COLO668 (cell line): ENCODE measurements around the gene ARL3.
"Not testable (repeated sequence)": the region's sequence is repeated elsewhere in the genome, so short reads cannot be mapped to it uniquely, and the experiment has no call there.

Experiments used
- DNase-seq: peaks from one replicate; lab custom pipeline; 2025; ENCODE audit not compliant: unreplicated experiment; lab: John Stamatoyannopoulos, UW

The ARL3 gene

GRCh38 chr10:102705531-102705930 is 8.7 kb downstream of the ARL3 start:
- no peak for DNase-seq

GRCh38 chr10:102704915-102705314 is 9.3 kb downstream of the ARL3 start:
- DNase-seq = no peak

GRCh38 chr10:102702742-102703141 is 11.5 kb downstream of the ARL3 start:
- DNase-seq = no peak

GRCh38 chr10:102701796-102702195 is 12.4 kb downstream of the ARL3 start:
- DNase-seq = no peak

GRCh38 chr10:102701272-102701671 is 12.9 kb downstream of the ARL3 start:
- no peak for DNase-seq

GRCh38 chr10:102698894-102699293 is 15.3 kb downstream of the ARL3 start:
- DNase-seq = no peak

- DNase-seq = no peak
Measured at GRCh38 chr10:102696736-102697135, 17.5 kb downstream of the ARL3 start.

- DNase-seq = not testable (repeated sequence)
Measured at GRCh38 chr10:102695401-102695800, 18.8 kb downstream of the ARL3 start.

- DNase-seq = no peak
Measured at GRCh38 chr10:102691285-102692066, 22.7 kb downstream of the ARL3 start.

GRCh38 chr10:102683736-102684135 is 30.5 kb downstream of the ARL3 start:
- DNase-seq = no peak

GRCh38 chr10:102682981-102683380 is 31.2 kb downstream of the ARL3 start:
- no peak for DNase-seq

GRCh38 chr10:102682416-102682815 is 31.8 kb downstream of the ARL3 start:
- DNase-seq = no peak

GRCh38 chr10:102681696-102682095 is 32.5 kb downstream of the ARL3 start:
- no peak for DNase-seq

GRCh38 chr10:102679596-102679995 is 34.6 kb downstream of the ARL3 start:
- no peak for DNase-seq

- peak; percentile 85 for DNase-seq
Measured at GRCh38 chr10:102678842-102679289, 35.3 kb downstream of the ARL3 start.

- peak; percentile 13 for DNase-seq
Measured at GRCh38 chr10:102678068-102678400, 36.2 kb downstream of the ARL3 start.

GRCh38 chr10:102677331-102678067 is 36.7 kb downstream of the ARL3 start:
- DNase-seq = no peak

- no peak for DNase-seq
Measured at GRCh38 chr10:102676534-102677315, 37.5 kb downstream of the ARL3 start.

- no peak for DNase-seq
Measured at GRCh38 chr10:102675666-102676533, 38.3 kb downstream of the ARL3 start.

GRCh38 chr10:102675011-102675665 is 39.1 kb downstream of the ARL3 start:
- DNase-seq = no peak
